Measurements from ENCODE around the gene CCDC183.

- TF ChIP-seq CTCF (IDR thresholded peaks at IDR 0.05; ENCODE audit: insufficient read depth, low read depth, low read length) = no peak
- no peak for TF ChIP-seq EZH2 (IDR thresholded peaks at IDR 0.05; ENCODE audit: insufficient read depth, low read length)
Observed at GRCh38 chr9:136762221-136762691, 33.9 kb upstream of the CCDC183 start.

All from astrocyte (in vitro differentiated cells and primary cell).